CD4-positive, alpha-beta T cell (primary cell): ENCODE data around the gene OPA3. TPM values are rescaled to one million over a fixed set of nuclear protein-coding genes. Genes with fewer than 3 reads are reported as not detected.

Experiments used
- ATAC-seq: fragments of 200-7000 bp; cut with Tn5 transposase; one replicate; pipeline ENCODE4 v1.10.0; 2022; ENCODE audit warnings: mild to moderate bottlenecking; ENCODE audit not compliant: poor library complexity
- CTCF ChIA-PET: fragments of 350-600 bp; sonication (Branson Sonifier 250); formaldehyde crosslinking; loops from one replicate; lab custom pipeline; 2021; ENCODE audit warnings: antibody characterized with exemption, inconsistent platforms; lab: Charles Lee
- POLR2A ChIA-PET: fragments of 350-600 bp; sonication (Branson Sonifier 250); formaldehyde crosslinking; loops from one replicate; lab custom pipeline; 2021; ENCODE audit warnings: antibody characterized with exemption, inconsistent platforms; lab: Charles Lee
- DNase-seq, 14 experiments: peaks; one replicate each; pipeline ENCODE4 v3.0.0-alpha.2; 2013 to 2020; ENCODE audit warnings: mixed read lengths in 2 of 14
- H3K27ac ChIP-seq, 2 donors: one replicate each; pipeline versions ENCODE4 v1.5.1 to v1.7.0; 2013; ENCODE audit warnings: low read length in 2 of 2, low read depth in 1 of 2, mild to moderate bottlenecking in 1 of 2
- H3K27me3 ChIP-seq, 2 experiments: 1 replicate in 1 of 2; 2 replicates in 1 of 2; pipeline versions ENCODE4 v1.6.1 to v1.7.0; 2013; ENCODE audit warnings: low read length in 2 of 2, control low read depth in 1 of 2, mild to moderate bottlenecking in 1 of 2, moderate library complexity in 1 of 2; ENCODE audit not compliant: insufficient read depth in 2 of 2, control insufficient read depth in 1 of 2
- H3K36me3 ChIP-seq: one replicate; pipeline ENCODE4 v1.6.1; 2013; ENCODE audit warnings: low read length, control low read depth; ENCODE audit not compliant: insufficient read depth
- H3K4me1 ChIP-seq: one replicate; pipeline ENCODE4 v1.6.1; 2013; ENCODE audit warnings: low read length, control low read depth; ENCODE audit not compliant: insufficient read depth
- H3K4me3 ChIP-seq: one replicate; pipeline ENCODE4 v1.5.1; 2013; ENCODE audit warnings: mild to moderate bottlenecking, low read length, moderate library complexity
- H3K9me3 ChIP-seq, 2 experiments: 1 replicate in 1 of 2; 2 replicates in 1 of 2; pipeline versions ENCODE4 v1.6.1 to v1.7.0; 2013; ENCODE audit warnings: low read length in 2 of 2, mild to moderate bottlenecking in 2 of 2, control low read depth in 1 of 2, moderate library complexity in 1 of 2; ENCODE audit not compliant: control insufficient read depth in 1 of 2, insufficient read depth in 1 of 2
- H3K27ac Mint-ChIP-seq: one replicate; pipeline ENCODE4 v1.8.0; 2020; ENCODE audit warnings: mixed read lengths
- H3K27me3 Mint-ChIP-seq: one replicate; pipeline ENCODE4 v1.8.0; 2021; ENCODE audit warnings: mixed read lengths
- H3K36me3 Mint-ChIP-seq: one replicate; pipeline ENCODE4 v1.8.0; 2021; ENCODE audit warnings: low read depth, mixed read lengths
- H3K4me1 Mint-ChIP-seq: one replicate; pipeline ENCODE4 v1.8.0; 2021; ENCODE audit warnings: low read depth, mixed read lengths
- H3K4me3 Mint-ChIP-seq: one replicate; pipeline ENCODE4 v1.8.0; 2020; ENCODE audit warnings: mild to moderate bottlenecking, mixed read lengths
- H3K9me3 Mint-ChIP-seq: one replicate; pipeline ENCODE4 v1.8.0; 2020; ENCODE audit warnings: mixed read lengths
- CTCF ChIP-seq: fragments of 200-600 bp; IDR thresholded peaks from one replicate; pipeline ENCODE4 v1.8.0; 2022; ENCODE audit warnings: antibody characterized with exemption, mild to moderate bottlenecking
- intact Hi-C, 2 experiments: fragments of 100-400 bp; cut with DNase I in 1 of 2; cut with micrococcal nuclease in 1 of 2; formaldehyde crosslinking; loops; one replicate each; pipeline versions ENCODE4 v1.15.1 to v1.9.0; 2023 to 2025; cut with DNase I, micrococcal nuclease
- total RNA-seq, 174 experiments: library from RNA in 2 of 174; stranded (reverse) in 2 of 174; gene quantifications; one replicate each; pipeline ENCODE4 v1.2.3 and lab custom pipeline; 2021 to 2026

Gene OPA3
- total RNA-seq, 2 experiments from 2014 or later = 3.1 to 3.2 TPM

- intact Hi-C loops = no loop called here
- Mint-ChIP-seq H3K36me3 (no peaks in the 10 kb centered on the region), H3K27me3 (no peaks in the 10 kb centered on the region), H3K27ac (peak overlapping the region; percentile 71), H3K4me1 (peaks cover 42% of the 10 kb centered on the region), H3K4me3 (no peak overlapping the region), H3K9me3 (no peaks in the 10 kb centered on the region)
- H3K36me3 ChIP-seq = peaks cover 3% of the 10 kb centered on the region
- H3K27me3 ChIP-seq = no peaks in the 10 kb centered on the region
- ATAC-seq = no peak
- H3K4me3 ChIP-seq = no peak overlapping the region
- ChIA-PET CTCF (no interaction called here), POLR2A (no interaction called here)
- H3K27ac ChIP-seq = no peak overlapping the region
- DNase-seq = no peak
- H3K4me1 ChIP-seq = peaks cover 47% of the 10 kb centered on the region
- TF ChIP-seq CTCF = no peak
- H3K9me3 ChIP-seq = peaks cover 0 to 6% of the 10 kb centered on the region in 2 experiments
Measured at GRCh38 chr19:45501730-45502014, 82.9 kb downstream of the OPA3 start.

- H3K4me3 Mint-ChIP-seq = peak overlapping the region; percentile 2
- intact Hi-C loops = no loop called here
Measured at GRCh38 chr19:45500918-45501729, 83.5 kb downstream of the OPA3 start.

More at GRCh38 chr19:45500918-45501729, 83.5 kb downstream of the OPA3 start:
- Mint-ChIP-seq H3K9me3 (no peaks in the 10 kb centered on the region), H3K27me3 (no peaks in the 10 kb centered on the region), H3K36me3 (no peaks in the 10 kb centered on the region), H3K27ac (no peak overlapping the region), H3K4me1 (peaks cover 39% of the 10 kb centered on the region)
- POLR2A ChIA-PET = no interaction called here
- Histone ChIP-seq H3K4me3 (no peak overlapping the region), H3K9me3 (peaks cover 0 to 6% of the 10 kb centered on the region in 2 experiments), H3K27me3 (no peaks in the 10 kb centered on the region), H3K27ac (no peak overlapping the region), H3K36me3 (peaks cover 3% of the 10 kb centered on the region), H3K4me1 (peaks cover 49% of the 10 kb centered on the region)
- CTCF ChIA-PET = no interaction called here
- ATAC-seq (no peak), DNase-seq (no peak)
- no peak for TF ChIP-seq CTCF
